K562 (cell line): ENCODE data around the gene SGMS1. TPM values are rescaled to one million over a fixed set of nuclear protein-coding genes. Genes with fewer than 3 reads are reported as not detected.

Experiments used
- ATF2 ChIP-seq: sonication (generic); formaldehyde crosslinking; IDR thresholded peaks from 2 replicates; pipeline ENCODE4 v1.8.1; 2022; ENCODE audit warnings: missing genetic modification reagents
- EP300 ChIP-seq: IDR thresholded peaks from 2 replicates; pipeline ENCODE4 v1.6.1; 2012; ENCODE audit warnings: low read length, improper control_type of control experiment
- KDM2B ChIP-seq: fragments of 250-450 bp; sonication (Bioruptor Pico); IDR thresholded peaks from 2 replicates; pipeline ENCODE4 v1.8.0; 2021; ENCODE audit warnings: mild to moderate bottlenecking, moderate library complexity
- POLR3A ChIP-seq: IDR thresholded peaks from 2 replicates; pipeline ENCODE4 v1.6.1; 2011; ENCODE audit warnings: borderline replicate concordance, mild to moderate bottlenecking, moderate library complexity; ENCODE audit not compliant: insufficient read length, insufficient read depth; ENCODE audit errors: extremely low read depth
- RBM14 ChIP-seq: fragments of 200-400 bp; formaldehyde crosslinking; IDR thresholded peaks from 2 replicates; pipeline ENCODE4 v1.6.1; 2018; ENCODE audit warnings: low read depth, mild to moderate bottlenecking, low read length, moderate library complexity, borderline replicate concordance; ENCODE audit not compliant: insufficient read depth
- ZBTB7A ChIP-seq: IDR thresholded peaks from 2 replicates; pipeline ENCODE4 v1.6.1; 2011; ENCODE audit warnings: low read depth, mild to moderate bottlenecking, low read length, moderate library complexity, borderline replicate concordance; ENCODE audit not compliant: control insufficient read depth
- ZFX ChIP-seq: sonication (generic); formaldehyde crosslinking; IDR thresholded peaks from 2 replicates; pipeline ENCODE4 v1.8.0; 2022; ENCODE audit warnings: mild to moderate bottlenecking, missing genetic modification reagents, moderate library complexity
- ZNF316 ChIP-seq: fragments of 450-650 bp; IDR thresholded peaks from 2 replicates; pipeline ENCODE4 v1.6.1; 2016
- ZNF609 ChIP-seq: sonication (generic); formaldehyde crosslinking; IDR thresholded peaks from 2 replicates; pipeline ENCODE4 v1.8.1; 2023; ENCODE audit warnings: missing genetic modification reagents, mild to moderate bottlenecking, borderline replicate concordance
- polyA plus RNA-seq, 8 experiments: library from polyadenylated mRNA; depleted of rRNA in 4 of 8; stranded (reverse) in 5 of 8; unstranded in 3 of 8; fragments of >200 nt; fragmentation: Nextera tagmentation in 2 of 8; fragmentation: Illumina TruSeq in 1 of 8; extraction: Ambion mirVana in 2 of 8; extraction: Trizol in 1 of 8; gene quantifications; 2 replicates each; pipeline versions ENCODE4 v1.2.1 to v1.2.3, GENCODE V29; 2011 to 2014; ENCODE audit warnings: inconsistent platforms in 1 of 8, missing spikeins in 1 of 8
- total RNA-seq, 7 experiments: library from RNA; depleted of rRNA in 6 of 7; stranded (reverse); fragments of >200 nt in 6 of 7; fragmentation: Illumina TruSeq in 2 of 7; extraction: Trizol in 2 of 7; gene quantifications; 2 replicates each; pipeline versions ENCODE4 v1.2.1 to v1.2.3, GENCODE V29; 2011 to 2021; ENCODE audit warnings: low replicate concordance in 1 of 7
- TF ChIP-seq, protein P1 (sequence below), 2 experiments: fragments of 450-650 bp in 1 of 2; sonication (generic) in 1 of 2; formaldehyde crosslinking in 1 of 2; IDR thresholded peaks; 2 replicates each; pipeline versions ENCODE4 v1.7.1 to v1.9.0; 2016 to 2022; ENCODE audit warnings: inconsistent platforms in 1 of 2, mild to moderate bottlenecking in 1 of 2, missing genetic modification reagents in 1 of 2

Gene SGMS1
- total and polyA plus RNA-seq, 9 of the 15 experiments (the other 6 are each of a cell fraction or from before 2014, with no cell fraction given): 22.6 to 232 (median 82.2) TPM

GRCh38 chr10:50550291-50550839 is 73.4 kb downstream of the SGMS1 start (continued):
- TF ChIP-seq, protein P1, sequence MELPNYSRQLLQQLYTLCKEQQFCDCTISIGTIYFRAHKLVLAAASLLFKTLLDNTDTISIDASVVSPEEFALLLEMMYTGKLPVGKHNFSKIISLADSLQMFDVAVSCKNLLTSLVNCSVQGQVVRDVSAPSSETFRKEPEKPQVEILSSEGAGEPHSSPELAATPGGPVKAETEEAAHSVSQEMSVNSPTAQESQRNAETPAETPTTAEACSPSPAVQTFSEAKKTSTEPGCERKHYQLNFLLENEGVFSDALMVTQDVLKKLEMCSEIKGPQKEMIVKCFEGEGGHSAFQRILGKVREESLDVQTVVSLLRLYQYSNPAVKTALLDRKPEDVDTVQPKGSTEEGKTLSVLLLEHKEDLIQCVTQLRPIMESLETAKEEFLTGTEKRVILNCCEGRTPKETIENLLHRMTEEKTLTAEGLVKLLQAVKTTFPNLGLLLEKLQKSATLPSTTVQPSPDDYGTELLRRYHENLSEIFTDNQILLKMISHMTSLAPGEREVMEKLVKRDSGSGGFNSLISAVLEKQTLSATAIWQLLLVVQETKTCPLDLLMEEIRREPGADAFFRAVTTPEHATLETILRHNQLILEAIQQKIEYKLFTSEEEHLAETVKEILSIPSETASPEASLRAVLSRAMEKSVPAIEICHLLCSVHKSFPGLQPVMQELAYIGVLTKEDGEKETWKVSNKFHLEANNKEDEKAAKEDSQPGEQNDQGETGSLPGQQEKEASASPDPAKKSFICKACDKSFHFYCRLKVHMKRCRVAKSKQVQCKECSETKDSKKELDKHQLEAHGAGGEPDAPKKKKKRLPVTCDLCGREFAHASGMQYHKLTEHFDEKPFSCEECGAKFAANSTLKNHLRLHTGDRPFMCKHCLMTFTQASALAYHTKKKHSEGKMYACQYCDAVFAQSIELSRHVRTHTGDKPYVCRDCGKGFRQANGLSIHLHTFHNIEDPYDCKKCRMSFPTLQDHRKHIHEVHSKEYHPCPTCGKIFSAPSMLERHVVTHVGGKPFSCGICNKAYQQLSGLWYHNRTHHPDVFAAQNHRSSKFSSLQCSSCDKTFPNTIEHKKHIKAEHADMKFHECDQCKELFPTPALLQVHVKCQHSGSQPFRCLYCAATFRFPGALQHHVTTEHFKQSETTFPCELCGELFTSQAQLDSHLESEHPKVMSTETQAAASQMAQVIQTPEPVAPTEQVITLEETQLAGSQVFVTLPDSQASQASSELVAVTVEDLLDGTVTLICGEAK (IDR thresholded peaks at IDR 0.05): peak; percentile 73
- TF ChIP-seq, protein P1 (CRISPR knock-in tag; IDR thresholded peaks at IDR 0.05): no peak
- TF ChIP-seq KDM2B (CRISPR knock-in tag) (0 out of 2 replicates have a peak, but pooled peaks have one; percentile 13), RBM14 (no peak), ZFX (CRISPR knock-in tag) (peak; percentile 35; the same call in 1 of the 2 replicates), POLR3A (no peak), ATF2 (no peak), EP300 (peak; percentile 96), ZNF316 (peak; percentile 84), ZNF609 (CRISPR knock-in tag) (peak; percentile 92; the same call in 1 of the 2 replicates), ZBTB7A (no peak)
